ENCODE results near the gene ARAP2.

- TF ChIP-seq CTCF (IDR thresholded peaks at IDR 0.05), result no peak
- TF ChIP-seq TCF7L2 (IDR thresholded peaks at IDR 0.05; ENCODE audit: low read depth, low read length), result no peak
- TF ChIP-seq POLR2AphosphoS5 (IDR thresholded peaks at IDR 0.05; ENCODE audit: low read depth, low read length), result no peak
- TF ChIP-seq SIN3A (IDR thresholded peaks at IDR 0.05; ENCODE audit: borderline replicate concordance, insufficient read depth, low read depth, low read length), result no peak
- TF ChIP-seq, protein P1, sequence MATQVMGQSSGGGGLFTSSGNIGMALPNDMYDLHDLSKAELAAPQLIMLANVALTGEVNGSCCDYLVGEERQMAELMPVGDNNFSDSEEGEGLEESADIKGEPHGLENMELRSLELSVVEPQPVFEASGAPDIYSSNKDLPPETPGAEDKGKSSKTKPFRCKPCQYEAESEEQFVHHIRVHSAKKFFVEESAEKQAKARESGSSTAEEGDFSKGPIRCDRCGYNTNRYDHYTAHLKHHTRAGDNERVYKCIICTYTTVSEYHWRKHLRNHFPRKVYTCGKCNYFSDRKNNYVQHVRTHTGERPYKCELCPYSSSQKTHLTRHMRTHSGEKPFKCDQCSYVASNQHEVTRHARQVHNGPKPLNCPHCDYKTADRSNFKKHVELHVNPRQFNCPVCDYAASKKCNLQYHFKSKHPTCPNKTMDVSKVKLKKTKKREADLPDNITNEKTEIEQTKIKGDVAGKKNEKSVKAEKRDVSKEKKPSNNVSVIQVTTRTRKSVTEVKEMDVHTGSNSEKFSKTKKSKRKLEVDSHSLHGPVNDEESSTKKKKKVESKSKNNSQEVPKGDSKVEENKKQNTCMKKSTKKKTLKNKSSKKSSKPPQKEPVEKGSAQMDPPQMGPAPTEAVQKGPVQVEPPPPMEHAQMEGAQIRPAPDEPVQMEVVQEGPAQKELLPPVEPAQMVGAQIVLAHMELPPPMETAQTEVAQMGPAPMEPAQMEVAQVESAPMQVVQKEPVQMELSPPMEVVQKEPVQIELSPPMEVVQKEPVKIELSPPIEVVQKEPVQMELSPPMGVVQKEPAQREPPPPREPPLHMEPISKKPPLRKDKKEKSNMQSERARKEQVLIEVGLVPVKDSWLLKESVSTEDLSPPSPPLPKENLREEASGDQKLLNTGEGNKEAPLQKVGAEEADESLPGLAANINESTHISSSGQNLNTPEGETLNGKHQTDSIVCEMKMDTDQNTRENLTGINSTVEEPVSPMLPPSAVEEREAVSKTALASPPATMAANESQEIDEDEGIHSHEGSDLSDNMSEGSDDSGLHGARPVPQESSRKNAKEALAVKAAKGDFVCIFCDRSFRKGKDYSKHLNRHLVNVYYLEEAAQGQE (IDR thresholded peaks at IDR 0.05; ENCODE audit: insufficient read depth in 1 of 2, low read depth in 2 of 2, low read length in 1 of 2), result no peak
Observed at GRCh38 chr4:36041340-36041739, 203.0 kb downstream of the ARAP2 start.

Data from Panc1 (cell line).